Stimulated activated CD8-positive, alpha-beta memory T cell treated with anti-CD3 and anti-CD28 coated beads, Interleukin-15, amount 100 ng/mL, for 48 hours (primary cell): ENCODE data around the gene FGGY.

ENCODE experiments used
- DNase-seq, 2 donors: peaks; one replicate each; pipeline ENCODE4 v3.0.0-alpha.2; 2020; ENCODE audit warnings: low read depth in 2 of 2

Gene FGGY

DNA sequence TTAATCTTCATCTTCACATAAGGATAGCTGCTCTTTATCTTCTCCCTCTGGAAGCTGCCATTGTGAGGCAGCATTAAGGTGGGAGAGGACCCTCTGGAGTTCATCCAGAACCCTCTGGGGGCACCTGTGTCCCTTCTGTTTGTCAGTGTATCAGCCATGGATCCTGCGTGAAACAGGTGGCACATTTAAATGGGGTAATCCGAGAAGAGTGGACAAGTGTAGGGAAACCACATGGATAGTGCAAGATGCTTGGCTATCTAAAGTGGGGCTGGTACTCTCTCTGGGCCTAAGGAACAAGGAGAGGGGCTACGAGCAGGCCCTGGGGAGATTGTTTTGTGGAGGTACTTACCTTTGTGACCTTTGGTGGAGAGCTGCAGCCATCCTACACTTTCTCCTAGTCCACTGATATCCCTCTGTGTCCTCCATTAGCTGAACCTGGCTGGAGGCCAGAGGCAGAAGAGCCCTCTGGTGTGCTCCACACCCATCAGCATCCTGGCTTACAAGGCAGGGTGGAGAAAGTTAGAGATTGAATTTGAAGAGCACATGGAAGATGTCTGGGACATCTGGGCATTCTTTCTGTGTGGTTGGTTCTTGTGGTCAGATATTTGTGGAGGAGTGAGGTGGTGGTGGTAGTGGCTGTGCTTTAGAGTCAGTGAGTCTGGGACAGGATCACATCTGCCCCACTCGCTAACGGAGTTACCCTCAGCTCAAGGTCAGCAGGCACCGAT is 117.7 kb downstream of the FGGY start:
- DNase-seq = no peak

DNA sequence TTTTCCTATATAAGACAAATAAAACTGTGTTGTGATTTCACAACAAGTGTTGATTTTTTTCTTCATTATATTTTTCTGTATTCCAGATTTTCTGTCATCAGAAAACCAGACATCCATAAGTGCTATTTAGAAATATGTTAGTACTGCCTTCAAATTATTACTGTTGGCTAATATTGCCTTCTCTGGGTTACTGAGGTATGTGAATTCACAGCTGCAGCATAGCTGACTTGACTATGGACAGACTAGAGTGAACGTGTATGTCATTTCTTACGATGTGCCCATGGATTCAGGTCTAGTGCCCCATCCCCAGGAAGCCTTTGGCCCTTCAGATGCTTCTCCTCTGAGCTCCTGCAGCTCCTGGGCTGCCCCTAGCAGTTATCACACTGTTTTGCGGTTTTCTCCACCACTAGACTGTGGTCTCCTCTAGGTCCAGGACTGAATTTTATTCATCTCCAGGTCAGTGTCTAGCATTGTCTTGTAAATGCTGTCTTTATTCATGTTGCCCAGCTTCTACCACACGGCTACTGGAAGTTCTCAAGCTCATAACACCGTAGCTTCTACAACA is 118.5 kb downstream of the FGGY start:
- no peak for DNase-seq

DNA sequence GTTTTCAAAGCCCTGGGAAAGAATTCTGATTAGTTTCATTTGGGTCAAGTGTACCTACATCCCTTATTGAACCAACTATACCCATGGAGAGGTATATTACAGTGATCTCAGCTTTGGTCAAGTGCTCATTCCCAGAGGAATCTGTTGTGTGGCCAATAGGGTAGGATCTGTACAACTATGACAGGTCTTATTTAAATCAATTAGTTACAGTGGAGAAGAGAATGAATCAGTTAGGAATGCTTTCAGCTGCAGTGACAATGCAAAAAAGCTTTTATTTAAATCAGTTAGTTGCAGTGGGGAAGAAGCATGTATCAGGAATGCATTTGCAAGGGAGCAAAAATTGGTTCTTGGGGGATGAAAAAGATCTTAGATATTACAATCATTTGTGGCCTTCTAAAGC is 119.0 kb downstream of the FGGY start:
- DNase-seq = no peak

DNA sequence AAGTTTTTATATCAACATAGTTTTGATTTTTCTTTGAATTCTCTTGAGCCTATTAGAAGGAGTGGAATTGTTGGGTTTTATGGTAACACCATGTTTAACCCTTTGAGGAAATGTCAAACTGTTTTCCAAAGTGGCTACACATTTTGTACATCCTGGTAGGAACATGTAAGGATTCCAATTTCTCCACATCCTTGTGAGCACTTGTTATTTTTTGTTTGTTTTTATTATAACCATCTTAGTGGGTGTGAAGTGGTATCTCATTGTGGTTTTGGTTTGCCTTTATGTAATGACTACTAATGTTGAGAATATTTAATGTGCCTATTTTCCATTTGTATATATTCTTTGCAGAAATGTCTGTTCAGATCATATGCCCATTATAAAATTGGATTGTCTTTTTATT is 120.5 kb downstream of the FGGY start:
- DNase-seq = no peak

DNA sequence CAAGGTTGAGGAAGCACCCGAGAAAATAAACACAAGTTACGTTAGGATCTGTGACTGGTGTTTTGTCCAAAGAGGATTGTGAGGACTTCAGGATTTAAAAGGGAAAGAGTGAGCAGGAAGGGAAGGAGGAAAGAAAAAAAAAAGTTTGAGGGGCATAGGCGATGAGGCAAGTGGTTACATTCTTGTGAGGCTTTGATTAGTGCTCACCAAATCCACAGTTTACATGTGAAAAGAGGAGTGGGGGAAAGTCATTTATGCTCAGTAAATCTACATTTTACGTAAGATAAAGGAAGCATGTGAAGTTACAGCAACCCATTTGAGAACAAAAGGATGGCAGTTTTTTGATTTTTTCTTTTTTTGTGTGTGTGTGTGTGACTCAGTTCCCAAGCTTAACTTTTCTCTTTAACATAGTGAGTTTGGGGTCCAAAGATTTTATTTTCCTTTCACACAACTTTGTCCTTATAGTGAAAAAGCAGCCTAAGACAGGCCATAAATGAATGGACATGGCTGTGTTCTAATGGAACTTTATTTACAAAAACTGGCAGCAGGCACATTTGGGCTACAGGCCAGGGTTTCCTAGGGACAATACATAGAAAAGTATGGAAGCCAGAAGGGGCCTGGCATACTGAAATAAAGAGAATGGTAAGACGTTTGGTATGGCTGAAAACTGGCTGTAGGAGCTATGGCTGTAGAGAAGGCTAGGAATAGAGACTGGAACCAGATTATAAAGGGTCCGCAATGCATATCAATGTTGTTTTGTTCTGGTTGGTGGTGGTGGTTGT is 121.7 kb downstream of the FGGY start:
- DNase-seq = no peak

DNA sequence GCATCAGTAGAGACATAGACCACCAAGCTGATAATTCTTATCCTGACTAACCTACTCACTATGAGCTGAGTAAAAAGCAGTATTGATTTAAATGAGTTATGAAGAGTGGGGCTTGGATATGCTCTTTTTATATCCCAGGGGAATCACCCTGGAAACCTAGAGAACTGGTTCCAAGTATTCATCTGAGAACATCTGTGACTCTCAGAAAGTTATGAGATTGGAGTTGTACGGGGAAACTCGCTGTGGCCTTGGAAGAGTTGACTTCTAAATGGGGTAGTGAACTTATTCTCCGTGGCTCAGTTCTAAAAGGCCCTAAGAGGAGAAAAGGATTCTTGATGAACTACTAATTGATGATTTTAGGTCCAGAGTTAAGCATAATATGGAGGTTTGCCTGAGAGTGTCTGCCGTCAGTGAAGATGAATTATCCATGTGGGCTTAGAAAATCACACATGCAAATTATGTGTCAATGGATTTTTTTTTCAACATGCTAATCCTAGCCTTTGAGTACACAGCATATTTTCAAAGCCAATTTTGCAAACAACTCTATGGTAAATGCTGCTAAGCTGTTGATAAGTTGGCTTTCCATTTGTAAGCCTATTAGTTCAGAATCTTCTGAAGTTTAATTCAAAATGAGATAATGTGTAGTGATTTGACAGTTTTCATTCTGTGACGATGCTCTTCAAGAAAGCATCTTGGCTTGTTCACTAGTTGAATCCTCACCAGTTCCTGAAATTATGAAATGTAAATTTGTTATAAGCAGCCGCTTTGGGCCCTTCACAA is 122.7 kb downstream of the FGGY start:
- no peak for DNase-seq

DNA sequence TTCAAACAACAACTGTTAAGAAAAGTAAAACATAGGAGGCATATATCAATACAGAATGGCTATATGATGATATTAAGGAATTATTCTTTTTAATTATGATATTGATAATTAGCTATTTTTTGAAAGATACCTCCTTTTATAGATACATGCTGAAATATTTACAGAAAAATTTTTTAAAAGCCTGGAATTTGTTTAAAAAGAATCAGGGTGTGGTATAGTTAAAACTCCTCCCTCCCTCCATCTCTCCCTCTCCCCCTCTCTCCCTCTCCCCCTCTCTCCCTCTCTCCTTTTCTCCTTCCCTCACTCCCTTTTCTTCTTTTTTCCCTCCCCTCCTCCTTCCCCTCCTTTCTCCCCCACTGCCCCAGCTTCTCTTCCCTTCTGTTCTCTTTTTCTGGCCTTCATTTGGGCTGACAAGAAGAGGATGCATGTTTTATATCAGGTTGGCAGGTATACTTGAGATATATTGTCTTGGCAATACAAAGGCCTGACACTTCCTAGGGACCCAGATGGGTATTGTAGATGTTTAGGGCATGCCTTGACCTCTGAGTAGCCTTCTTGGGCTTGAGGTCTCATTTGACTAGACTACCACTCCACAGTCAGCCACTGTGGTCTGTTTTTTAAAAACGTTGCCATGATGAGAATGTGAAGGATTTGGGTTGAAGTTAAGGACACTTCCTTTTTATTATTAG is 124.5 kb downstream of the FGGY start:
- DNase-seq = no peak

DNA sequence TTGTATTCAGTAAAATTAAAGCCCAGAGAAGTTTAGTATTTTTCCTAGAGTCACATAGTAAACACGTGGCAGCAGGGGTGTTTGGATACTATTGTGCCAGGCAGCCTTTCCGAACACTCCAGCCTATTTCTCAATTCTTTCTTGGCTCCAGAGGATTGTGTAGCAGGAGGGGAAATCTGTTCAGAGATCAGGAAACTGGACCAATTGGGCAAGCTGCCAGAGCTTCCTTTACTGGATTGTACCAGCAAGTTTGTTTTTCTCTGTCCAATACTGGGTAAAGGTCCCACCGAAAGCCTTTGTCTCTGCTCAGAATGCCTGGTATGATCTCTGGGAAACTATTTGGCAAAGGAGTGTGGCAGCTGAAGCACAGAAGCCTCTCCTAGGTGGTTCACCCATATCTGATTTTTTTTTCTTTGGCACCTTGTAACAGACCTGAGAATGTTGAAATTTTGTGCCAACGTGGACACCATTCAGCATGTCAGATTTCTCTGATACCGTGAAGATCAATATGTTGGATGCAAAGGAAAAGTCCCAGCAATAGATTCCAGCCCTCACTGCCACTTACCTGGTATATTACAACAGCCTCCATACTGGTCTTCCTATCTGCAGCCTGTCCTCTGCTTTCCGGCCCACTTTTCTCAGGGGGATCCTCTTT is 126.2 kb downstream of the FGGY start:
- DNase-seq = no peak

DNA sequence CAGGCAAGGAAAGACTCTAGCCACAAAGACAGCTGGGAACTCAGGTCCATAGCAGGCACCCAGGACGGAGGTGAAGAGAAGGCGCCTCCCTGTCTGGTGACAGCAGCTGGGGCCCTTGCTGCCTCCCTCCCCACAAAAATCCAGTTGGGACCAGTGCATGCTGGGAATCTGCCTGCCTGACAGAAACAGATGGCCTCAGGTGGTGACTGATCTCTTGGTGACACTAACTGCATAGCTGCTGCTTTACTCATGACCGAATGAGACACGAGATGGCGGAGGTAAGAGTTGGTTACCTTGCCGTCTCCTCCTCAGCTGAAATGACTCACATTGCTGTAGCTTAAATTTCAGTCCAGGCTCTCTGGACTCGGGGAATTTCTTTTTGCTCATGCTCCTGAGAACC is 130.3 kb downstream of the FGGY start:
- no peak for DNase-seq

DNA sequence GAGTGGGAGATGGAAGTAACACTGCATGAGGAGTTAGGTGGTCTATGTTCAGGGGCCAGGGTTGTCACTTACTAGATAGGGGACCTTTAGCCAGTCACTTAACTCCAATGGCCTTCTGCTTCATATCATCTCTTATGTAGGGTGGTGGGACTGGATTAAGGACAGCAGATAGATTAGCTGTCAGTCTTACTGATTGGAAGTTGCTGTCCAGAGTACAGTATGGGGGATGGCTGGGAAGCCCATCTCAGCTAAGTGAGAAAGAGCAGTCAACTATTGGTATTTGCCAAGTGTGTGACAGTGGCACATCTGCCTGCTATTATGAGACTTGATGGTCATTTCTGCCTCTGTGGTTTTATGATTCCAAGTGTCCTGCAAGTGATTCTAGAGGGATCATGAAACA is 130.9 kb downstream of the FGGY start:
- DNase-seq = no peak

DNA sequence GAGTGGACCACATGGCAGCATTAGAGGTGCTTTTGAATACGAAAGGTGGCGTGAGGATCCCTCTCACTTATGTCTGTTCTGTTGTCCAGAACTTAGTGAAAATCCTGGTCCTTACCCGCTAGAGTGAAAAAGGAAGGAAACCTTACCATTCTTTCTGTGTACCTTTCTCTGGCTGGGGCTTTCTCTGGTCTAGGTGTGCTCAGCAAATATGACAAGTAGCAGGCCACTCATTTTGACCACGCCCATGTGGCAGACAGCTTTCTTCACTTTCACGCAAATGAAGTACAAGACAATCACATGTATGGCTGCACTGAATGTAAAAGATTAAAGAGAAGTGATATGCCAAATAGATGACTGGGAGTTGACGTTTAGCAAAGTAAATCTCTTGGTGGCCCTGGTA is 131.9 kb downstream of the FGGY start:
- DNase-seq = no peak

DNA sequence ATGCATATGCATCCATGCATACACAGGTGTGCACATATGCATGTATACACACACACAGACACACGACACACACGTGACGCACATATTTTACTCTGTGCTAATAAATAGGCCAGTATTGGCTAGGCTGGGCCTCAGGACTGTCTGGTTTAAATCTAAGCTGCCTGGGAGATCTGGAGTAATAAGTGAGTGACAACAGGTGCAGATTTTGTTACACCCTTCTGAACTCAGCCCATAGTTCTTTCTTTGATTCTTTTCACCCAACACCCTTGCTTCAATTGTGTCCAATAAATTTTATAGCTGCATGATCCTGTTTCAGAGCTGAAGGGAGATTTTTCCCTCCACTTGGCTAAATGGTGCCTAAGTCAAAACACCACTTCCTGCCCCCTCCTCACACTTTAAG is 132.8 kb downstream of the FGGY start:
- DNase-seq = no peak

DNA sequence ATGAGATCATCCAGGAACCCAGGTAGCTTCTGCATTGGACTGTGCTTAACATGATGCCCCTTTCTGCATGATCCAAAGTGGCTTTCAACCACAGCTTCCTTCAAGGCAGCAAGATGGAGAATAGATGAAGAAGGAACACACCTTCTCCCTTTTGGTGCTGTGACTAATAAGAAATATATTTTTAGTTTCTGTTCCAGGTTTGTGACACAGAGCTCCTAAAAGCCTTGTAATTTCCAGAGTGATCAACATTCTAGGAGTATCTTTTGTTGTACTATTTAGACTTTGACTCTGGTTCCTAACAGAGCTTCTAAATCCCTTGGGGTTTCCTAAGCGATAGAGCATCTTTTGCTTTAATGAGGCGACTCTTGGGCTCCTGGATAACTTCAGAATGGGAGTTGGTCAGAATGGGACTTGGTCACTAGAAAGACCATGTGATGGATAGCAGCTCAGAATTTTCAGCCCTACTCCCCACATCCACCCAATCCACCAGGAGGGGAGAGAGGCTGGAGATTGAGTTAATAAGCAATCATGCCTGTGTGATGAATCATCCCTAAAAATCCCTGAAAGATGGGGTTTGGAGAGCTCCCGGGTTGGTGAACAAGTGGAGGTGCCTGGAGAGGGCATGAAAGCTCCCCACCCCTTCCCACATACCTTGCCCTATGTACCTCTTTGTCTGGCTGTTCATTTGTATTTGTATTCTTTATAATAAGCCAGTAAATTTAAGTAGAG is 134.8 kb downstream of the FGGY start:
- DNase-seq = no peak

DNA sequence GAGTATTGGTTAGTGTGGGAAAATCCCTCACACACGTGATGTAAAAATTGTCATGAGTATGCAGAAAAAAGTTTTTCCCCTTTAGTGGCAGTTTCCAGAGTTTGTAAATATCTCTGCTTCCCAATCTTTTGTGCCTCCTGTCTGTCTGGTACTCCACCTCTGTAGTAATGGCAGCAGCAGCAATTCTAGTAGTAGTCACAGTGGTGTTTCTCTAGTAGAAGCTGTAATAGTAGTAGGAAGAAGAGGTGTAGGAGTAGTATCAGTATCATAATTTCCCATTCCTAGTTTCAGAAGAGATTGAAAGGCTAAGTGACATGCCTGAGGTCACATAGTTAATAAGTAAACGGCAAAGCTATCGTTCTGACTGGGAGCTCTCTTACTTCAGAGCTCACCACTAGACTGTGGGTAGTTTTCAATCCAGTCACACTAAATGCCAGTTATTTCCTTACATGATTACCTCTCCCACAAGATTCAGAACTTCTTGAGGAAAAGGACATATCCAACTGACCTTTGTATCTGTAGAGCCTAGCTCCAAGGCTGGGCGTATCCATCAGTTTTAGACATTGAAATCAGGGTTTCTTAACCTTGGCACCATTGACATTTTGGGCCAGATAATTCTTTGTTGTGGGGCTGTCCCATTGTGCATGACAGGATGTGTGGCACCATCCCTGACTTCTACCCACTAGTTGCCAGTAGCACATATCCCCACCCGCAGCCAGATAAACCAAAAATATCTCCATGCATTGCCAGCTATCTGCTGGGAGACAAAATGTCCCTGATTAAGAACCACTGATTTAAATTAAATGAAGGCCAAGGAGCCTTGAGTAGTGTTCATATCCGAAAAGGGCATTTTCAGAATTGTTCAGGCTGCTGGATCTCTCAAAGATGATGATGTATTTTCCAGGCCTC is 135.9 kb downstream of the FGGY start:
- DNase-seq = no peak

DNA sequence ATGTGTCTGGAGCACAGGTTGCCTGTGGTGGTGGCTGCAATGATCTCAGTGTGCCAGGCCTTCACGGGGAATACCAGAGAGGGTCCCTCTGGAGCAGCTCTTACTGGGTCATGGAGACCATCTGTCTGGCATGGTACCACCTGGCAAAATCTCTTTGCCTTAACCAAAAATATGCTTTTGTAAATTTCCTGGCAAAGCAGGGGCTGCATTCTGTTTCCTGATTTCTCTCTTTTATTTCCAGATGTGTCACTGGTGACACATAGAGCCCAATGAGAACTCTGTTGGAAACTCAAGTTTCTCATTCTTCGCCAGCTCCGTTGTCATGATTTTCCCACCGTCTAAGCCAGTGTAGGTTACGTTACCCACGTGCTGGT is 136.5 kb downstream of the FGGY start:
- DNase-seq = no peak

DNA sequence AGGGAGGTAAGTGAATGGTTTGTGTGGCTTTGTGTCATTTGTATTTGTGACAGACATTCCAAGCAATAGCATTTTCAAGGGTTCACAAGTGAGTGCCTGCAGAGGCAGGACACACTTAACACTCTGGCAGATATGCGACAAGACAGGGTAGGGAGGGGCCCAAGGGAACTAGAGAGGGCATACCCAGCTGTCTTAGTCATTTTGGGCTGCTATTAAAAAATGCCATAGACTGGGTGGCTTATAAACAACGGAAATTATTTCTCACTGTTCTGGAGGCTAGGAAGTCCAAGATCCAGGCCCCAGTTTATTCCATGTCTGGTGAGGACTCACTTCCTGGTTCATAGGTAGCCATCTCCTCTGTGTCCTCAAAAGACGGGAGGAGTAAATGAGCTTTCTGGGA is 137.4 kb downstream of the FGGY start:
- no peak for DNase-seq

DNA sequence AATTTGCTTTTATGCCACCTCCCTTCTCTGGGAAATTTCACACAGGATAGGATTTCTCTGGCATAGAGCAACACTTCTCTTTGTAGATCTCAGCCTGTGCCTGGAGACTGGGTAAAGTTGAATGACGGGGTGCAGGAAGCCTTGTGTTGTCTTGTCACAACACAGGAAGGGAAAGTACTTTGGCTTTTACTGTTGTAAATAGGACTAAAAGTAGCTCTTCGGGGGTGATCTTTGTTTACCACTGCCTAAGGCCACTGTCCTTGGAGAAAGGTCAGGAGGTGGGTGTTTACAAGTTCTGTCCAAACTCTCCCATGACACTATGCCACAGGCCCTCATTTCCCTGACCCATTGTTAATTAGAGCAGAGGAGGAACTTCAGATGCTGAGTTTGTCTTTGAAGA is 139.7 kb downstream of the FGGY start:
- no peak for DNase-seq

DNA sequence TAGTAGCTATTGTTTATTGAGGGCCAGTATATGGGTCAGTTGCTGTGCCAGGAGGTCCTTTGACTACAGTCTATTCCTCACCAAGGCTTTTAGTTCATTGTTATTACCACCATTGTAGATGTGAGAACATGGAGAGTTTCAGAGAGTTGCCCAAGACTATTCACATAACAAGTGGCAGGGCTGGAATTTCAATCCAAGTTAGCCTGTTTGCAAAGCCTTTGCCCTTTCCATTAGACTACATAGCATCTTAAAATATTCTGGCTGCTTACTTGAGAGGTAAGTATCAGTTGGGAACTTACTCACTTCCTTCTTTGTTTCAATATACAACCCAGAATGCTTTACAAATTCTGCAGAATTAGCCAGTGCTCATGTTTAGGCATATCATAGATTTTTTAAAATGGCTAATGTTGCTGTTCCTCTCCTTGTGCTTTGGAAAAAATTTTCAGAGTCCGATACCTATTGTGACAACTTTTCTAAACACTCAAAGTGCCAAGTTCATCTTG is 141.2 kb downstream of the FGGY start:
- DNase-seq = no peak

DNA sequence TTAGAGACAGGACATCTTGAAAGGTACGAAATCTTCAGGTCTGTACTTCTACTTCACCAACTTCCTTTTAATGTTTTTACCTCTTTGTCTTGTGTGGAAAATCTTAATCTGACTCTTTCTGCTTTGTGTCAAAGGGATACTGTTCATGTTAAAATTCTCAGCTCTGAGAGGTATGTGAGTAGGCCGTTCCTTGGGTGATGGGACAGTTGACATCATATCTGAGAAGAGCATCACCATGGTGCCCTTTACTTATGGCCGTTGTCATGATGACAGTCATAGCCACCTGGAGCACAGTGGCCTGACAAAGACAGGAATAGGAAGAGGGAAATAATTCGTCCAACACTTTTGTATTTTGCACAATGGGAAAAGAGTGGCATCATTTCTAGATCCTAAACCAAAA is 145.6 kb downstream of the FGGY start:
- no peak for DNase-seq
